ENCODE data around the gene ALPP.
"Not testable (repeated sequence)": the region's sequence is repeated elsewhere in the genome, so short reads cannot be mapped to it uniquely, and the experiment has no call there.

The ALPP gene

GRCh38 chr2:232396683-232397082, 18.1 kb downstream of the ALPP start:
- Histone ChIP-seq H3K9ac (ENCODE audit: insufficient read length, low read depth) (no peak overlapping the region), H3K27me3 (ENCODE audit: insufficient read depth, insufficient read length) (no peaks in the 10 kb centered on the region), H3K36me3 (ENCODE audit: insufficient read depth, insufficient read length, low read length) (no peaks in the 10 kb centered on the region), H3K9me3 (ENCODE audit: insufficient read depth, low read length) (no peaks in the 10 kb centered on the region), H3K4me3 (ENCODE audit: insufficient read length, low read depth) (no peak overlapping the region), H3K4me1 (ENCODE audit: insufficient read depth, insufficient read length) (no peaks in the 10 kb centered on the region)
- TF ChIP-seq SUZ12 (IDR thresholded peaks at IDR 0.05; ENCODE audit: extremely low read depth, insufficient read depth, insufficient read length) (no peak), ZNF274 (IDR thresholded peaks at IDR 0.05; ENCODE audit: low read depth, low read length) (no peak), YY1 (IDR thresholded peaks at IDR 0.05; ENCODE audit: insufficient read depth, insufficient read length) (no peak)
- no peak for DNase-seq (ENCODE audit: low read depth, low spot score)

GRCh38 chr2:232398293-232399034, 19.9 kb downstream of the ALPP start:
- Histone ChIP-seq H3K36me3 (ENCODE audit: insufficient read depth, insufficient read length, low read length) (no peaks in the 10 kb centered on the region), H3K9me3 (ENCODE audit: insufficient read depth, low read length) (no peaks in the 10 kb centered on the region), H3K4me1 (ENCODE audit: insufficient read depth, insufficient read length) (no peaks in the 10 kb centered on the region), H3K4me3 (ENCODE audit: insufficient read length, low read depth) (no peak overlapping the region), H3K9ac (ENCODE audit: insufficient read length, low read depth) (no peak overlapping the region), H3K27me3 (ENCODE audit: insufficient read depth, insufficient read length) (no peaks in the 10 kb centered on the region)
- DNase-seq (ENCODE audit: low read depth, low spot score), result no peak
- TF ChIP-seq ZNF274 (IDR thresholded peaks at IDR 0.05; ENCODE audit: low read depth, low read length) (no peak), YY1 (IDR thresholded peaks at IDR 0.05; ENCODE audit: insufficient read depth, insufficient read length) (no peak), SUZ12 (IDR thresholded peaks at IDR 0.05; ENCODE audit: extremely low read depth, insufficient read depth, insufficient read length) (no peak)

- Histone ChIP-seq H3K9me3 (ENCODE audit: insufficient read depth, low read length) (no peaks in the 10 kb centered on the region), H3K4me3 (ENCODE audit: insufficient read length, low read depth) (no peak overlapping the region), H3K36me3 (ENCODE audit: insufficient read depth, insufficient read length, low read length) (peaks cover 2% of the 10 kb centered on the region), H3K27me3 (ENCODE audit: insufficient read depth, insufficient read length) (no peaks in the 10 kb centered on the region), H3K9ac (ENCODE audit: insufficient read length, low read depth) (no peak overlapping the region), H3K4me1 (ENCODE audit: insufficient read depth, insufficient read length) (no peaks in the 10 kb centered on the region)
- DNase-seq (ENCODE audit: low read depth, low spot score), result no peak
- TF ChIP-seq YY1 (IDR thresholded peaks at IDR 0.05; ENCODE audit: insufficient read depth, insufficient read length) (no peak), ZNF274 (IDR thresholded peaks at IDR 0.05; ENCODE audit: low read depth, low read length) (no peak), SUZ12 (IDR thresholded peaks at IDR 0.05; ENCODE audit: extremely low read depth, insufficient read depth, insufficient read length) (no peak)
Observed at GRCh38 chr2:232400256-232401015, 21.9 kb downstream of the ALPP start.

GRCh38 chr2:232402518-232402917, 24.0 kb downstream of the ALPP start:
- TF ChIP-seq YY1 (IDR thresholded peaks at IDR 0.05; ENCODE audit: insufficient read depth, insufficient read length) (no peak), ZNF274 (IDR thresholded peaks at IDR 0.05; ENCODE audit: low read depth, low read length) (no peak), SUZ12 (IDR thresholded peaks at IDR 0.05; ENCODE audit: extremely low read depth, insufficient read depth, insufficient read length) (no peak)
- Histone ChIP-seq H3K4me1 (ENCODE audit: insufficient read depth, insufficient read length) (peaks cover 2% of the 10 kb centered on the region), H3K36me3 (ENCODE audit: insufficient read depth, insufficient read length, low read length) (peaks cover 3% of the 10 kb centered on the region)

DNA sequence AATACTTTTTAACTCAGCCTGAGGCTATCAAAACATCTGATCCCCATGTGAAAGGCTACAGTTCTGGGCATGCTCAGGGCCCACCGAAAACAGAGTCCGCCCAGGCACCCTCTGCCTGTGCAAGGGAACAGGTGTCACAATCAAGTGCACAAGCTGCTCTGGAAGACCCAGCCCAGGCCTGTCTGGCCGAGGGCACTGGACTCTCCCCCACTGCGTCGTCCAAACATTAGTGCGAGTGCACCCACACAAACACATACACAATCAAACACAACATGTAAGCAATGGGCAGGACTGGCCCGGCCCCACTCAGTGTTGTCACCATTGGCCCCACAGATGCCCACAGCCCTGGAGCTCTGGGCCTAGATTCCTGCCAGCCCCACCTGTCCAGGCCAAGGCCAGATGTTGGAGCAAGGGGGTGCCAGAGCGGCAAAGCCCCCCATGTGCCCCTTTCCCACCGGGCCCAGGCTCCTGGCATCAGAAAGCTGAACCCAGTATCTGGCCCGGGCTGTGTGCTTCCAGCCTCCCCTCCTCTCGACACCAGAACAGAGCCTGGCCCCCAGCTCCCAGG, 27.5 kb downstream of the ALPP start:
- peaks cover 13% of the 10 kb centered on the region for H3K4me1 ChIP-seq (ENCODE audit: insufficient read depth, insufficient read length)
- no peaks in the 10 kb centered on the region for H3K27me3 ChIP-seq (ENCODE audit: insufficient read depth, insufficient read length)
- no peak overlapping the region for H3K4me3 ChIP-seq (ENCODE audit: insufficient read length, low read depth)
- no peak for TF ChIP-seq ZNF274 (IDR thresholded peaks at IDR 0.05; ENCODE audit: low read depth, low read length)
- TF ChIP-seq SUZ12 (IDR thresholded peaks at IDR 0.05; ENCODE audit: extremely low read depth, insufficient read depth, insufficient read length), result no peak
- TF ChIP-seq YY1 (IDR thresholded peaks at IDR 0.05; ENCODE audit: insufficient read depth, insufficient read length), result no peak
- peaks cover 3% of the 10 kb centered on the region for H3K36me3 ChIP-seq (ENCODE audit: insufficient read depth, insufficient read length, low read length)
- H3K9me3 ChIP-seq (ENCODE audit: insufficient read depth, low read length), result no peaks in the 10 kb centered on the region
- H3K9ac ChIP-seq (ENCODE audit: insufficient read length, low read depth), result no peak overlapping the region
- no peak for DNase-seq (ENCODE audit: low read depth, low spot score)

More at GRCh38 chr2:232402518-232402917, 24.0 kb downstream of the ALPP start:
- H3K27me3 ChIP-seq (ENCODE audit: insufficient read depth, insufficient read length), result no peaks in the 10 kb centered on the region
- no peaks in the 10 kb centered on the region for H3K9me3 ChIP-seq (ENCODE audit: insufficient read depth, low read length)
- no peak for DNase-seq (ENCODE audit: low read depth, low spot score)
- no peak overlapping the region for H3K4me3 ChIP-seq (ENCODE audit: insufficient read length, low read depth)
- no peak overlapping the region for H3K9ac ChIP-seq (ENCODE audit: insufficient read length, low read depth)

- Histone ChIP-seq H3K36me3 (ENCODE audit: insufficient read depth, insufficient read length, low read length) (peaks cover 3% of the 10 kb centered on the region), H3K9me3 (ENCODE audit: insufficient read depth, low read length) (no peaks in the 10 kb centered on the region), H3K27me3 (ENCODE audit: insufficient read depth, insufficient read length) (no peaks in the 10 kb centered on the region), H3K9ac (ENCODE audit: insufficient read length, low read depth) (no peak within 1 kb of the TSS), H3K4me1 (ENCODE audit: insufficient read depth, insufficient read length) (peaks cover 13% of the 10 kb centered on the region), H3K4me3 (ENCODE audit: insufficient read length, low read depth) (no peak within 1 kb of the TSS)
- TF ChIP-seq SUZ12 (IDR thresholded peaks at IDR 0.05; ENCODE audit: extremely low read depth, insufficient read depth, insufficient read length) (no peak), ZNF274 (IDR thresholded peaks at IDR 0.05; ENCODE audit: low read depth, low read length) (no peak), YY1 (IDR thresholded peaks at IDR 0.05; ENCODE audit: insufficient read depth, insufficient read length) (no peak)
- DNase-seq (ENCODE audit: low read depth, low spot score), result no peak
Observed at GRCh38 chr2:232406556-232407310, 28.2 kb downstream of the ALPP start, which contains the start of gene ALPG. Gene ALPG, plus strand, starts transcription at chr2:232406844. Its CDS starts 51 bp downstream, at chr2:232406895.

- H3K4me1 ChIP-seq (ENCODE audit: insufficient read depth, insufficient read length), result peaks cover 13% of the 10 kb centered on the region
- not testable (repeated sequence) for H3K9ac ChIP-seq (ENCODE audit: insufficient read length, low read depth); H3K36me3 ChIP-seq (ENCODE audit: insufficient read depth, insufficient read length, low read length); H3K27me3 ChIP-seq (ENCODE audit: insufficient read depth, insufficient read length); H3K9me3 ChIP-seq (ENCODE audit: insufficient read depth, low read length); H3K4me3 ChIP-seq (ENCODE audit: insufficient read length, low read depth); DNase-seq (ENCODE audit: low read depth, low spot score)
Observed at GRCh38 chr2:232407428-232408150, 29.0 kb downstream of the ALPP start.

GRCh38 chr2:232408269-232408668, 29.7 kb downstream of the ALPP start:
- peaks cover 13% of the 10 kb centered on the region for H3K4me1 ChIP-seq (ENCODE audit: insufficient read depth, insufficient read length)
- H3K4me3 ChIP-seq (ENCODE audit: insufficient read length, low read depth); H3K27me3 ChIP-seq (ENCODE audit: insufficient read depth, insufficient read length); DNase-seq (ENCODE audit: low read depth, low spot score); H3K9ac ChIP-seq (ENCODE audit: insufficient read length, low read depth); H3K36me3 ChIP-seq (ENCODE audit: insufficient read depth, insufficient read length, low read length); H3K9me3 ChIP-seq (ENCODE audit: insufficient read depth, low read length): not testable (repeated sequence)

- H3K27me3 ChIP-seq (ENCODE audit: insufficient read depth, insufficient read length), result not testable (repeated sequence)
Observed at GRCh38 chr2:232409617-232410016, 31.1 kb downstream of the ALPP start.

More at GRCh38 chr2:232409617-232410016, 31.1 kb downstream of the ALPP start:
- not testable (repeated sequence) for H3K4me3 ChIP-seq (ENCODE audit: insufficient read length, low read depth); H3K9me3 ChIP-seq (ENCODE audit: insufficient read depth, low read length); DNase-seq (ENCODE audit: low read depth, low spot score); H3K36me3 ChIP-seq (ENCODE audit: insufficient read depth, insufficient read length, low read length); H3K9ac ChIP-seq (ENCODE audit: insufficient read length, low read depth)
- H3K4me1 ChIP-seq (ENCODE audit: insufficient read depth, insufficient read length), result peaks cover 13% of the 10 kb centered on the region

Data from NT2/D1 (cell line).